Right ventricle myocardium inferior (tissue), 1 donor: ENCODE results near the gene CCDC88A. TPM values are rescaled to one million over a fixed set of nuclear protein-coding genes. Genes with fewer than 3 reads are reported as not detected.
"Not testable (repeated sequence)": the region's sequence is repeated elsewhere in the genome, so short reads cannot be mapped to it uniquely, and the experiment has no call there.

Experiments
- ATAC-seq: fragments of 200-7000 bp; cut with Tn5 transposase; one replicate; pipeline ENCODE4 v1.9.1; 2020; ENCODE audit warnings: mild to moderate bottlenecking, moderate library complexity
- DNase-seq: peaks from one replicate; pipeline ENCODE4 v3.0.0; 2021; ENCODE audit errors: missing footprints
- intact Hi-C: fragments of 100-400 bp; cut with DNase I; formaldehyde crosslinking; loops from one replicate; pipeline ENCODE4 v1.11.0; 2022
- total RNA-seq: library from RNA; stranded (reverse); fragmentation: NEBNext Ultra II Directional; extraction: Animal tissue kit (Norgen Biotek cat#: 25700); gene quantifications from one replicate; pipeline ENCODE4 v1.2.1, GENCODE V29; 2021
- donor health status: DM: no; HTN: yes; CAD: no; lungs with severe emphysema.

Gene CCDC88A
- total RNA-seq, 1 donor from 2014 or later = 20.0 TPM

- no peak for DNase-seq
Observed at GRCh38 chr2:55351672-55352071, 68.0 kb downstream of the CCDC88A start.

GRCh38 chr2:55345064-55345463 is 74.6 kb downstream of the CCDC88A start:
- ATAC-seq = no peak

More at GRCh38 chr2:55351672-55352071, 68.0 kb downstream of the CCDC88A start:
- no peak for ATAC-seq
- intact Hi-C loops = no loop called here

GRCh38 chr2:55338268-55338667 is 81.4 kb downstream of the CCDC88A start:
- DNase-seq = no peak
- intact Hi-C loops = no loop called here
- ATAC-seq = no peak

More at GRCh38 chr2:55345064-55345463, 74.6 kb downstream of the CCDC88A start:
- no peak for DNase-seq
- intact Hi-C loops = no loop called here

GRCh38 chr2:55334728-55335127 is 84.9 kb downstream of the CCDC88A start:
- ATAC-seq (no peak), DNase-seq (no peak)
- intact Hi-C loops = no loop called here

- ATAC-seq = no peak
- intact Hi-C loops = no loop called here
- no peak for DNase-seq
Observed at GRCh38 chr2:55330541-55331297, 88.9 kb downstream of the CCDC88A start.

GRCh38 chr2:55327470-55328230 is 92.0 kb downstream of the CCDC88A start:
- intact Hi-C loops = no loop called here
- DNase-seq (no peak), ATAC-seq (no peak)

GRCh38 chr2:55314985-55315384 is 104.7 kb downstream of the CCDC88A start:
- no peak for ATAC-seq
- no peak for DNase-seq
- intact Hi-C loops = no loop called here

- DNase-seq (no peak), ATAC-seq (no peak)
- intact Hi-C loops = no loop called here
Observed at GRCh38 chr2:55311444-55311870, 108.2 kb downstream of the CCDC88A start.

- DNase-seq (no peak), ATAC-seq (no peak)
- intact Hi-C loops = no loop called here
Observed at GRCh38 chr2:55309446-55309845, 110.2 kb downstream of the CCDC88A start.

- intact Hi-C loops = no loop called here
- no peak for DNase-seq
- no peak for ATAC-seq
Observed at GRCh38 chr2:55302241-55302640, 117.4 kb downstream of the CCDC88A start.

- ATAC-seq (no peak), DNase-seq (no peak)
- intact Hi-C loops = no loop called here
Observed at GRCh38 chr2:55301277-55301676, 118.4 kb downstream of the CCDC88A start.

GRCh38 chr2:55296393-55296792 is 123.3 kb downstream of the CCDC88A start:
- intact Hi-C loops = no loop called here

GRCh38 chr2:55283083-55283482 is 136.6 kb downstream of the CCDC88A start:
- intact Hi-C loops = loop anchor here (5.0 to 10.0 kb wide), 2 partner anchors 139 to 232 kb away; partner anchors contain the start of gene CFAP36
- no peak for DNase-seq
- no peak for ATAC-seq

More at GRCh38 chr2:55296393-55296792, 123.3 kb downstream of the CCDC88A start:
- no peak for ATAC-seq
- no peak for DNase-seq

- DNase-seq (peak; percentile 97), ATAC-seq (peak; percentile 99)
- intact Hi-C loops = loop anchor here (1.0 to 10.0 kb wide), 3 partner anchors 13 to 232 kb away; partner anchors contain the start of genes CFAP36 and MTIF2
Observed at GRCh38 chr2:55282110-55282917, 137.3 kb downstream of the CCDC88A start.

GRCh38 chr2:55280851-55281546 is 138.7 kb downstream of the CCDC88A start:
- DNase-seq, ATAC-seq: not testable (repeated sequence)
- intact Hi-C loops = loop anchor here (5.0 to 10.0 kb wide), 2 partner anchors 141 to 234 kb away; partner anchors contain the start of gene CFAP36

- intact Hi-C loops = loop anchor here (5.0 to 10.0 kb wide), 2 partner anchors 142 to 235 kb away; partner anchors contain the start of gene CFAP36
- DNase-seq, ATAC-seq: not testable (repeated sequence)
Observed at GRCh38 chr2:55279859-55280424, 139.7 kb downstream of the CCDC88A start.

GRCh38 chr2:55279214-55279835 is 140.3 kb downstream of the CCDC88A start:
- ATAC-seq, intact Hi-C loops, DNase-seq: not testable (repeated sequence)
